Suprapubic skin (tissue), 4 donors: ENCODE measurements around the gene MUC4. TPM values are rescaled to one million over a fixed set of nuclear protein-coding genes. Genes with fewer than 3 reads are reported as not detected.
"Not testable (repeated sequence)": the region's sequence is repeated elsewhere in the genome, so short reads cannot be mapped to it uniquely, and the experiment has no call there.

Experiments used
- DNase-seq, 2 donors: peaks; one replicate each; pipeline ENCODE4 v3.0.0-alpha.2; 2019; ENCODE audit warnings: low spot score in 2 of 2
- H3K27ac ChIP-seq: fragments of 200-600 bp; sonication (generic); one replicate; pipeline ENCODE4 v1.5.1; 2019
- H3K27me3 ChIP-seq: fragments of 200-600 bp; sonication (generic); one replicate; pipeline ENCODE4 v1.5.1; 2019
- H3K36me3 ChIP-seq: fragments of 200-600 bp; sonication (generic); one replicate; pipeline ENCODE4 v1.5.1; 2019
- H3K4me1 ChIP-seq: fragments of 200-600 bp; sonication (generic); one replicate; pipeline ENCODE4 v1.5.1; 2019
- H3K4me3 ChIP-seq: fragments of 200-600 bp; sonication (generic); one replicate; pipeline ENCODE4 v1.5.1; 2019; ENCODE audit warnings: mild to moderate bottlenecking
- H3K9me3 ChIP-seq: fragments of 200-600 bp; sonication (generic); one replicate; pipeline ENCODE4 v1.5.1; 2019
- EP300 ChIP-seq: sonication (generic); formaldehyde crosslinking; IDR thresholded peaks from one replicate; pipeline ENCODE4 v1.6.1; 2017; ENCODE audit warnings: antibody characterized with exemption
- POLR2A ChIP-seq, 2 donors: fragments of 450-650 bp; IDR thresholded peaks; one replicate each; pipeline ENCODE4 v1.6.1; 2017; ENCODE audit warnings: antibody characterized with exemption in 2 of 2, mild to moderate bottlenecking in 2 of 2, moderate library complexity in 2 of 2
- POLR2AphosphoS5 ChIP-seq, 3 donors: sonication (generic); formaldehyde crosslinking; IDR thresholded peaks; one replicate each; pipeline ENCODE4 v1.6.1; 2017; ENCODE audit warnings: antibody characterized with exemption in 3 of 3
- WGBS: methylation state at CpG from one replicate; pipeline ENCODE4 v1.1.5; 2018; 5-methylcytosine and 5-hydroxymethylcytosine counted together
- total RNA-seq, 4 donors: library from RNA; depleted of rRNA; stranded (reverse); fragments of >200 nt; gene quantifications; one replicate each; pipeline ENCODE4 v1.1.0, GENCODE V29; 2016
- TF ChIP-seq, protein P1 (sequence below), 2 donors: fragments of 200-600 bp in 1 of 2; fragments of 450-650 bp in 1 of 2; sonication (generic) in 1 of 2; IDR thresholded peaks; one replicate each; pipeline ENCODE4 v1.5.1; 2016 to 2019; ENCODE audit warnings: antibody characterized with exemption in 2 of 2, mild to moderate bottlenecking in 1 of 2, moderate library complexity in 1 of 2

MUC4 gene
- total RNA-seq, 4 donors from 2014 or later: not detected

DNA sequence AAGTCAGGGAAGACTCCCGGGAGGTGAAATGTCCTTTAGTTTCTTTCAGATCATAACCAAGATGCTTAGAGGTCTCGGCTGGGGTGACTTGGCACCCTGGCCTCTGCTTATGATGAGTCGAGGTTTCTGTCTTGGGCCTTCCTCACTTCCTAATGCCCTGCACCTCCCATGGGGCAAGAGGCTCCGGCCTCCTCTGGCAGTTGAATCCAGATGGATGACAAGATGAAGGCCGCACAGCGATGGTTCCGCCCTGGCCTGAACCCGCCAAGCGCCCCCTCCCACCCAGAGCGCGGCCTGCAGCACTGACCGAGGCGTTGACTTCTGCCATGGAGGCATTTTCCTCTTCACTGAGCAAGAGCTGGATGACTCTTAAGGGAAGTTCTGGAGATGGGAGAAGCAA is 59.7 kb downstream of the MUC4 start:
- H3K27ac ChIP-seq: no peak overlapping the region
- peaks cover 37% of the 10 kb centered on the region for H3K27me3 ChIP-seq
- WGBS: 96% methylated on average over 12 of the region's 13 CpGs

DNA sequence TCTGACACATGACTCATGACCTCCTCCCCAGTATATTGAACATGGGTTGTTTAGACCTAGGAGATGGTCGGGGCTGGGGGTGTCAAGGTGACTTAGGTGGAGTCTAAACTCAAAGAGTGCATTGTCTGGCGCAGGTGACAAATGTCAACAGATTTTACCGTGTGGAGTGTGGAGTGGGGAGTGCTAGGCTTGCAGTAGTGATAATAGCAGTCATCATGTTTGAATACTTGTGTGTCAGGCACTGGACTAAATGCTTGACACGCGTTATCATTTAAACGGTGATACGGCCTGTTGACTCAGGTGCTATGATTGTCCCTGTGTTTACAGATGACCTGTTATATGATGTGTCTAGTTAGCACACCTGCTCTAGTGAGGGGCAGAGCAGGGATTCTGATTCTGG is 60.2 kb downstream of the MUC4 start:
- H3K27ac ChIP-seq: no peak overlapping the region
- no peak overlapping the region for H3K4me3 ChIP-seq
- H3K27me3 ChIP-seq: peaks cover 35% of the 10 kb centered on the region
- H3K9me3 ChIP-seq: no peaks in the 10 kb centered on the region
- TF ChIP-seq, protein P1, sequence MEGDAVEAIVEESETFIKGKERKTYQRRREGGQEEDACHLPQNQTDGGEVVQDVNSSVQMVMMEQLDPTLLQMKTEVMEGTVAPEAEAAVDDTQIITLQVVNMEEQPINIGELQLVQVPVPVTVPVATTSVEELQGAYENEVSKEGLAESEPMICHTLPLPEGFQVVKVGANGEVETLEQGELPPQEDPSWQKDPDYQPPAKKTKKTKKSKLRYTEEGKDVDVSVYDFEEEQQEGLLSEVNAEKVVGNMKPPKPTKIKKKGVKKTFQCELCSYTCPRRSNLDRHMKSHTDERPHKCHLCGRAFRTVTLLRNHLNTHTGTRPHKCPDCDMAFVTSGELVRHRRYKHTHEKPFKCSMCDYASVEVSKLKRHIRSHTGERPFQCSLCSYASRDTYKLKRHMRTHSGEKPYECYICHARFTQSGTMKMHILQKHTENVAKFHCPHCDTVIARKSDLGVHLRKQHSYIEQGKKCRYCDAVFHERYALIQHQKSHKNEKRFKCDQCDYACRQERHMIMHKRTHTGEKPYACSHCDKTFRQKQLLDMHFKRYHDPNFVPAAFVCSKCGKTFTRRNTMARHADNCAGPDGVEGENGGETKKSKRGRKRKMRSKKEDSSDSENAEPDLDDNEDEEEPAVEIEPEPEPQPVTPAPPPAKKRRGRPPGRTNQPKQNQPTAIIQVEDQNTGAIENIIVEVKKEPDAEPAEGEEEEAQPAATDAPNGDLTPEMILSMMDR (IDR thresholded peaks at IDR 0.05): no peak
- TF ChIP-seq POLR2AphosphoS5 (IDR thresholded peaks at IDR 0.05) (no peak), EP300 (no peak), POLR2A (IDR thresholded peaks at IDR 0.05) (no peak)
- peaks cover 4% of the 10 kb centered on the region for H3K4me1 ChIP-seq
- no peaks in the 10 kb centered on the region for H3K36me3 ChIP-seq
- DNase-seq: no peak
- WGBS: 74% methylated on average over 7 of the region's 7 CpGs

More for the DNA sequence above, 59.7 kb downstream of the MUC4 start:
- peaks cover 4% of the 10 kb centered on the region for H3K4me1 ChIP-seq
- no peak overlapping the region for H3K4me3 ChIP-seq
- H3K36me3 ChIP-seq: no peaks in the 10 kb centered on the region
- TF ChIP-seq, protein P1 (IDR thresholded peaks at IDR 0.05): no peak
- TF ChIP-seq POLR2AphosphoS5 (IDR thresholded peaks at IDR 0.05) (no peak), POLR2A (IDR thresholded peaks at IDR 0.05) (no peak), EP300 (no peak)
- no peak for DNase-seq
- no peaks in the 10 kb centered on the region for H3K9me3 ChIP-seq

DNA sequence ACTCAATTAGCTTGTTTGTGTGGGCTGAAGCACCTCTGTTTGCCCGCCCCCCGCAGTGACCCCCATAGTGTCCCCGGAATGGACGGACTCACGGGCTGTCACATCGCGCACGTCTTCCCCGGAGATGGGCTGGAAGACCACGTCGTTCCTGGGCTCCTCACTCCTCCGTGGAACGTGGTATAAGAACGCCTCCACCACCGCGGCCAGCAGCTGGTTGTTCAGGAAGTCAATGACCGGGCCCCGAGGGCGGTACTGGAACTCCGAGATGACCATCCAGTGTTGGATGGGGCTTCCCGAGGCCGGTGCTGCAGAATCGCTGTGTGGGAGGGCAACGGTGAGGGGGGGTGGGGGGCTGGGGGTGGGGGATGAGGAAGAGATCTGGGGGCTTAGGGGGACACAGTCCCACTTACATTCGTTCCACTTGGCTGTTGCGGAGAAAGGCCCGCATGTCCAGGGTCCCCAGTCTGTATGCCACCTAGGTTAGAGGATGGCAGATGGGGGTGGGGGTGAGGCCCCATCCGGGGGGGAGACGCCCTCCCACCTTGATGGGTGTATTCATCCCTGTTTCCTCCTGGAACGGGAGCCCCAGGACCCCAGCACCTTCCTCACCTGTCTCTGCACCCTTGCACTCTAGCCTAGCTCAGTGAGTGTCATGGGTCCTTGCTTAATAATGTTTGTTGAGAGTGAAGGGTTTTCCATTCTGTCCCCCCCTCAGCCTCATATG is 60.8 kb downstream of the MUC4 start:
- no peak for DNase-seq
- TF ChIP-seq EP300 (no peak), POLR2AphosphoS5 (IDR thresholded peaks at IDR 0.05) (no peak), POLR2A (IDR thresholded peaks at IDR 0.05) (no peak)
- TF ChIP-seq, protein P1 (IDR thresholded peaks at IDR 0.05): no peak
- H3K4me3 ChIP-seq: no peak overlapping the region
- WGBS: 88% methylated on average over 7 of the region's 30 CpGs
- no peaks in the 10 kb centered on the region for H3K9me3 ChIP-seq
- no peaks in the 10 kb centered on the region for H3K36me3 ChIP-seq
- H3K4me1 ChIP-seq: peaks cover 4% of the 10 kb centered on the region
- peaks cover 31% of the 10 kb centered on the region for H3K27me3 ChIP-seq
- no peak overlapping the region for H3K27ac ChIP-seq

DNA sequence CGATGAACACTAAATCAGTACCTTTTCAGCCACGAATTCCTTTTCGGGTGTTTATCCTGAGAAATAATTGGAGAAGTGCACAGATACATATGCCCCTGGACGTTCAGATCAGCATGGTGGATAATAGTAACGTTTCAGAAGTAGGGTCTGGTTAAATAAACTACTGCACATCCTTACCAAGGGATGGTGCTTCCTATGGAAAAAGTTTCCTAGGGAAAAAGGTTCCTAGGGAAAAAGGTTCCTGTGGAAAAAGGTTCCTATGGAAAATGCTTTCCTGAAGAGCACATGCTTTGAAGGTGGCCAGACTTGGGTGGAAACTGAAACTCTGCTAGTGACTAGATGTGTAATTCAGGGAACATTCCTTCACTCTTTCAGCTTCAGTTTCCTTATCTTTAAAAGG is 62.6 kb downstream of the MUC4 start:
- not testable (repeated sequence) for DNase-seq, H3K27ac ChIP-seq, H3K4me1 ChIP-seq, H3K4me3 ChIP-seq, H3K9me3 ChIP-seq, H3K36me3 ChIP-seq
- WGBS: 88% methylated on average over 5 of the region's 5 CpGs
- H3K27me3 ChIP-seq: peaks cover 25% of the 10 kb centered on the region

DNA sequence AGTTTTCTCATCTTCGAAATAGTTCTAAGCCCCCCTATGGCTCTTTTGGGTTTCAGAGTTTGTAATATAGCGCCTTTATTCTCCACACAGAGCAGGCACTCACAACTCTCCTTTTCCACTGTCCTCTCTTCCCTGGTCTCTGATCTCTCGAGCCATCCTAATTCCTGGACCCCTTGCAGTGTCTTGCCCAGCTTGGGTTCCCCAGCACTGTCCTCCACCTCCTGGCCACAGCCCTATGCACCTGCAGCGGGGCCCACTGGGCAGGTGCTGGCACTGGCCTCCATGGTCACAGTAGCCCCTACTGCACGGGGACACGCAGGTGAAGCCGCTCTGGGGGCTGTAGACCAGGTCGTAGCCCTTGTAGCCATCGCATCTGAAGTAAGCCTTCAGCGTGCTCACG is 63.1 kb downstream of the MUC4 start:
- Histone ChIP-seq H3K27me3 (peaks cover 21% of the 10 kb centered on the region), H3K36me3 (no peaks in the 10 kb centered on the region), H3K27ac (no peak overlapping the region), H3K4me3 (no peak overlapping the region), H3K9me3 (no peaks in the 10 kb centered on the region), H3K4me1 (peaks cover 4% of the 10 kb centered on the region)
- no peak for DNase-seq
- TF ChIP-seq EP300 (no peak), POLR2A (IDR thresholded peaks at IDR 0.05) (no peak), POLR2AphosphoS5 (IDR thresholded peaks at IDR 0.05) (no peak)
- TF ChIP-seq, protein P1 (IDR thresholded peaks at IDR 0.05): no peak
- WGBS: 93% methylated on average over 11 of the region's 11 CpGs

DNA sequence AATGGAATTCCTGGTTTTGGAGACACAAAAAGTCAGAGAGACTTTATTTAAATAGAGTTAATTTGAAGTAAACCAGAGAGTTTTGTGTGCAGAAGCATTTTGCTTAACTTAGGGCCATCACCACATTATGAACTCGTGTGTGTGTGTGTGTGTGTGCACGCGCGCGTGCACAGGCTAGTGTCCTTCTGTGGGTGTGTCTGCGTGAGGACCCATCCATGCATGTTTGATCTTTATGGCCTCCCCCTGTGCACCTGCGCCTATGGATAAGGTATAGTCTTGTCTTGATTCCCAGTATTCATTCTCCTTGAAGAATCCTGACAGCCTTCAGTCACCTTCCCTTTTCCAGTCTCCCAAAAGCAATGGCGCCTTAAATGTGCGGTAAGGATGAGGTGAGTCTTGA is 65.0 kb downstream of the MUC4 start:
- 86% methylated on average over 9 of the region's 9 CpGs for WGBS

More for the DNA sequence above, 65.0 kb downstream of the MUC4 start:
- Histone ChIP-seq H3K4me3 (no peak overlapping the region), H3K27ac (no peak overlapping the region), H3K9me3 (no peaks in the 10 kb centered on the region), H3K27me3 (peaks cover 8% of the 10 kb centered on the region), H3K4me1 (peaks cover 4% of the 10 kb centered on the region), H3K36me3 (no peaks in the 10 kb centered on the region)
- TF ChIP-seq, protein P1 (IDR thresholded peaks at IDR 0.05): no peak
- no peak for TF ChIP-seq POLR2A (IDR thresholded peaks at IDR 0.05)
- TF ChIP-seq POLR2AphosphoS5 (IDR thresholded peaks at IDR 0.05): no peak
- no peak for TF ChIP-seq EP300
- DNase-seq: no peak
